HPDE6-E6E7 (cell line): ENCODE results near the gene MUC5AC.
"Not testable (repeated sequence)": the region's sequence is repeated elsewhere in the genome, so short reads cannot be mapped to it uniquely, and the experiment has no call there.

Experiments used
- DNase-seq: peaks from one replicate; pipeline ENCODE4 v3.0.0; 2011; ENCODE audit warnings: missing footprints; ENCODE audit errors: extremely low spot score

MUC5AC gene

DNA sequence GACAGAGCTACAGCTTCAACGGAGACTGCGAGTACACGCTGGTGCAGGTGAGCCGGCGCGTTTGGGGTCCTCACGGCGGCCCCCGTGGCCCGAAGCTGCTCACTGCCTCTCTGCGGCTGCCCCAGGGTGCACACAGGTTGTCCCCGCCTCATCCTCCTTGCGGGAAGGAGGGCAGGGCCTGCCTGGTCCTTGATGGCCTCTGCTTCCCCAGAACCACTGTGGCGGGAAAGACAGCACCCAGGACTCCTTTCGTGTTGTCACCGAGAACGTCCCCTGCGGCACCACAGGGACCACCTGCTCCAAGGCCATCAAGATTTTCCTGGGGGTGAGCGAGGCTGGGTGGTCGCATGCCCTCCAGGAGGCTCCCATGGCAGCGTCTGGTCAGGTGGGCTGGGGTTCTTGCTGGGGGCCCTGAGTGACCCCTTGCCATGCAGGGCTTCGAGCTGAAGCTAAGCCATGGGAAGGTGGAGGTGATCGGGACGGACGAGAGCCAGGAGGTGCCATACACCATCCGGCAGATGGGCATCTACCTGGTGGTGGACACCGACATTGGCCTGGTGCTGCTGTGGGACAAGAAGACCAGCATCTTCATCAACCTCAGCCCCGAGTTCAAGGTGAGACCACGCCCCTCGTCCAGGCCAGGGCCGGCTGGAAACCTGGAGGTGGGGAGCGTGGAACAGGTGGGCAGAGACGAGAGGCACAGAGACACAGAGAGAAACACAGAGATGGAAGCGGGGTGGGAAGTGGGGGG lies 19.4 kb downstream of the MUC5AC start:
- DNase-seq, result no peak

GRCh38 chr11:1177771-1178090 lies 20.0 kb downstream of the MUC5AC start:
- DNase-seq, result no peak

GRCh38 chr11:1178201-1178885 lies 20.6 kb downstream of the MUC5AC start:
- no peak for DNase-seq

DNA sequence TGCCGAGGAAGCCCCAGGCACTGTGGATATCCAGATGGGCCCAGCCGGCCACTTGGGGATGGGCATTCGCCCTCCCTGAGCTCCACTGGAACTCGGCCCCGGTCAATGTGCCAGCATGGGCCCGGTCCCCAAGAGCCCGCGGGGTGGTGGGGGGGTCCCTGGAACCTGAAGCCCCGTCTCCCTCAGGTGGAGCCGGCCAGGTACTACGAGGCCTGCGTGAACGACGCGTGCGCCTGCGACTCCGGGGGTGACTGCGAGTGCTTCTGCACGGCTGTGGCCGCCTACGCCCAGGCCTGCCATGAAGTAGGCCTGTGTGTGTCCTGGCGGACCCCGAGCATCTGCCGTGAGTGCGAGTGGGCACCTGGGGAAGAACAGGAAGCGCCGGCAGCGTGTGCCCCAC lies 21.2 kb downstream of the MUC5AC start:
- no peak for DNase-seq

DNA sequence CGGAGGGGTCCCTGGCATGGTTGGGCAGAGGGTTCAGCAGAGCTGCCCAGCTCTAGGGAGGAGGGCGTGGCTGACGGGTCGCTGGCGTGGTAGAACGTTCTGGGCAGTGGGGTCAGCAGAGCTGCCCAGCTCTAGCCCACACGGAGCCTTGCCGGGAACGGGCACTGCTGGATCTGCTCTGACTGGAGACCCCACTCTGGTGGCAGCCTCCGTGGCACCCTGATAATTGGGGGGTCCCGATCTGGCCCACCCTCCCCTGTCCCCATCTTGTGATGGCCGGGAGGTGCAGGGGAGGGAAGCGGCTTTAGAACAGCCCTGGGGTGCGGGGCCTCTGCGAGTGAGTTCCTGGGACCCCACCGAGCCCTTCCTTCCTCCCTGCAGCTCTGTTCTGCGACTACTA lies 21.9 kb downstream of the MUC5AC start:
- no peak for DNase-seq

- DNase-seq, result no peak
Measured at GRCh38 chr11:1180171-1180570, 22.4 kb downstream of the MUC5AC start.

GRCh38 chr11:1180947-1181391 lies 23.2 kb downstream of the MUC5AC start:
- DNase-seq, result no peak

DNA sequence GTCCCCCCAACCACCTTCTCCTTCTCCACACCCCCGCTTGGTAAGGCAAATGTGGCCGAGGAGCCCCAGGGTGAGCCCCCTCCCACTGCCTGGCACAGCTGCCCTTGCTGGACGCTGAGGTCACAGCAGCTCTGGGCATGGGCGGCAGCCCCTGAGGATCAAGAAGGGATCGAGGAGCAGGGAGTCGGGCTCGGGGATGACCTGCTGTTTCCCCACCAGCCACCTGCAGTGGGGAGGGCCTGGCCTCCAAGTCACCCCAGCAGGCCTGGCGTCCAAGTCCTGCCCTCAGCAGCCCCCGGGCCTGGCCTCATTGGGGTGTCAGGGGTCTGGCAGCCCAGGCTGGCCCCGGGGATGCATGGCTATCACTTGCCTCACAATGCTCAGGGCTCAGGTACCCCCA lies 23.7 kb downstream of the MUC5AC start:
- no peak for DNase-seq

- DNase-seq, result no peak
Measured at GRCh38 chr11:1181853-1182535, 24.2 kb downstream of the MUC5AC start.

DNA sequence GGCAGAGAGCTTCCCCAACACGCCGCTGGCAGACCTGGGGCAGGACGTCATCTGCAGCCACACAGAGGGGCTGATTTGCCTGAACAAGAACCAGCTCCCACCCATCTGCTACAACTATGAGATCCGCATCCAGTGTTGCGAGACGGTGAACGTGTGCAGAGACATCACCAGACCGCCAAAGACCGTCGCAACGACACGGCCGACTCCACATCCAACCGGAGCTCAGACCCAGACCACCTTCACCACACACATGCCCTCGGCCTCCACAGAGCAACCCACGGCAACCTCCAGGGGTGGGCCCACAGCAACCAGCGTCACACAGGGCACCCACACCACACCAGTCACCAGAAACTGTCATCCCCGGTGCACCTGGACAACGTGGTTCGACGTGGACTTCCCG lies 26.4 kb downstream of the MUC5AC start:
- DNase-seq, result not testable (repeated sequence)

- DNase-seq, result not testable (repeated sequence)
Measured at GRCh38 chr11:1188451-1189130, 30.8 kb downstream of the MUC5AC start.

DNA sequence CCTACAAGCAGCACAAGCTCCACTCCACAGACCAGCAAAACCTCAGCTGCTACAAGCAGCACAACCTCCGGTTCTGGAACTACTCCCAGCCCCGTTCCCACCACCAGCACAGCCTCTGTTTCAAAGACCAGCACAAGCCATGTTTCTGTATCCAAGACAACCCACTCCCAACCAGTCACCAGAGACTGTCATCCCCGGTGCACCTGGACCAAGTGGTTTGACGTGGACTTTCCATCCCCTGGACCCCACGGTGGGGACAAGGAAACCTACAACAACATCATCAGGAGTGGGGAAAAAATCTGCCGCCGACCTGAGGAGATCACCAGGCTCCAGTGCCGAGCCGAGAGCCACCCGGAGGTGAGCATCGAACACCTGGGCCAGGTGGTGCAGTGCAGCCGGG lies 32.1 kb downstream of the MUC5AC start:
- not testable (repeated sequence) for DNase-seq

DNA sequence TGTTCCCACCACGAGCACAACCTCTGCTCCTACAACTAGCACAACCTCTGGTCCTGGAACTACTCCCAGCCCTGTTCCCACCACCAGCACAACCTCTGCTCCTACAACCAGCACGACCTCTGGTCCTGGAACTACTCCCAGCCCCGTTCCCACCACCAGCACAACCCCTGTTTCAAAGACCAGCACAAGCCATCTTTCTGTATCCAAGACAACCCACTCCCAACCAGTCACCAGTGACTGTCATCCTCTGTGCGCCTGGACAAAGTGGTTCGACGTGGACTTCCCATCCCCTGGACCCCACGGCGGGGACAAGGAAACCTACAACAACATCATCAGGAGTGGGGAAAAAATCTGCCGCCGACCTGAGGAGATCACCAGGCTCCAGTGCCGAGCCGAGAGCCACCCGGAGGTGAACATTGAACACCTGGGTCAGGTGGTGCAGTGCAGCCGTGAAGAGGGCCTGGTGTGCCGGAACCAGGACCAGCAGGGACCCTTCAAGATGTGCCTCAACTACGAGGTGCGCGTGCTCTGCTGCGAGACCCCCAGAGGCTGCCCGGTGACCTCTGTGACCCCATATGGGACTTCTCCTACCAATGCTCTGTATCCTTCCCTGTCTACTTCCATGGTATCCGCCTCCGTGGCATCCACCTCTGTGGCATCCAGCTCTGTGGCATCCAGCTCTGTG lies 34.2 kb downstream of the MUC5AC start:
- DNase-seq, result not testable (repeated sequence)

DNA sequence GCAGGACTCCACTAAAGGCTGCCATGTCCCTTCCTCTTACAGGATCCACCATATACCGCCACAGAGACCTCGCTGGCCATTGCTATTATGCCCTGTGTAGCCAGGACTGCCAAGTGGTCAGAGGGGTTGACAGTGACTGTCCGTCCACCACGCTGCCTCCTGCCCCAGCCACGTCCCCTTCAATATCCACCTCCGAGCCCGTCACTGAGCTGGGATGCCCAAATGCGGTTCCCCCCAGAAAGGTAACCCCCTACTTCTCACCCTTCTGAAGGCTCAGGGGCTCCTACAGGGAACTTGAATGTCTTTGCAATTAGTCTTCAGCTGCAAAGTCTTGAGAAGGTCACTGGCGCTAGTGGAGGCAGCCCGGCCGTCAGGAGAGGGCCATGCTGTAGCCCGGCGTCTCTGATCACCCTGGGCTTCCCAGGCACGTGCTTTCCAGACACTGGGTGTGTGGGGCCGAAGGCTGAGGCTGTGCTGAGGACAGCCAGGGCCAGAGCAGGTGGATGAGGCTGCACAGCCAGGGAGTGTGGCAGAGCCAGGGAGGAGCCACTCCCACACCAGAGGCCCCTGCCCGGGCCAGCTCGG lies 35.1 kb downstream of the MUC5AC start:
- no peak for DNase-seq

DNA sequence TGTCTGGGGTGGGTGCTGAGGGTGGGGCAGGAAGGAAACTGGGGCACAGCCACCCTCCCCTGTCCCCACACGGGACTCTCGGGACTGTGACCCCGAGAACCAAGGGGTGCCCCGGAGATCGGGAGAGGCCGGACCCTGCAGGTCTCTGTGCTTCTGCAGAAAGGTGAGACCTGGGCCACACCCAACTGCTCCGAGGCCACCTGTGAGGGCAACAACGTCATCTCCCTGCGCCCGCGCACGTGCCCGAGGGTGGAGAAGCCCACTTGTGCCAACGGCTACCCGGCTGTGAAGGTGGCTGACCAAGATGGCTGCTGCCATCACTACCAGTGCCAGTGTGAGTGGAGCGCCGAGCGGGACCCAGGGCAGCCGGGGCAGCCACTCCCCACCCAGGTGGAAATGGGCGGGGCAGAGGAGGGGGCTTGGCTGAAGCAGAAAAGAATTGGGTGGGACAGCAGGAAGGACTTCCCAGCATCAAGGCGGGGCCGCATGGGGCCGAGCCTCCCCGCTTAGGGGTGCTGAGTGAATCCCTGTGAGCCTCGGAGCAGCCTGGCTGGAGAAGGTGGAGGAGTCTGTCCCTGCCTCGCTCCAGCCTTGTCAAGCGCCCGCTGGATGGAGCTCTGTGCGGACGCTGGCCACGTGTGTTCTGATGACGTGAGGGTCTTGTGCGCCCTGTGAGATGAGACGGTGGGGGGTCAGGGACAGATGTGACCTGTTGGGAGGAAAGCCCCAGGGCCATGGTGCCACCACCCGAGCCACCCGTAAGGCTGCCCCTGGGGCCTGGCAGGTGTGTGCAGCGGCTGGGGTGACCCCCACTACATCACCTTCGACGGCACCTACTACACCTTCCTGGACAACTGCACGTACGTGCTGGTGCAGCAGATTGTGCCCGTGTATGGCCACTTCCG lies 35.8 kb downstream of the MUC5AC start:
- DNase-seq, result no peak

DNA sequence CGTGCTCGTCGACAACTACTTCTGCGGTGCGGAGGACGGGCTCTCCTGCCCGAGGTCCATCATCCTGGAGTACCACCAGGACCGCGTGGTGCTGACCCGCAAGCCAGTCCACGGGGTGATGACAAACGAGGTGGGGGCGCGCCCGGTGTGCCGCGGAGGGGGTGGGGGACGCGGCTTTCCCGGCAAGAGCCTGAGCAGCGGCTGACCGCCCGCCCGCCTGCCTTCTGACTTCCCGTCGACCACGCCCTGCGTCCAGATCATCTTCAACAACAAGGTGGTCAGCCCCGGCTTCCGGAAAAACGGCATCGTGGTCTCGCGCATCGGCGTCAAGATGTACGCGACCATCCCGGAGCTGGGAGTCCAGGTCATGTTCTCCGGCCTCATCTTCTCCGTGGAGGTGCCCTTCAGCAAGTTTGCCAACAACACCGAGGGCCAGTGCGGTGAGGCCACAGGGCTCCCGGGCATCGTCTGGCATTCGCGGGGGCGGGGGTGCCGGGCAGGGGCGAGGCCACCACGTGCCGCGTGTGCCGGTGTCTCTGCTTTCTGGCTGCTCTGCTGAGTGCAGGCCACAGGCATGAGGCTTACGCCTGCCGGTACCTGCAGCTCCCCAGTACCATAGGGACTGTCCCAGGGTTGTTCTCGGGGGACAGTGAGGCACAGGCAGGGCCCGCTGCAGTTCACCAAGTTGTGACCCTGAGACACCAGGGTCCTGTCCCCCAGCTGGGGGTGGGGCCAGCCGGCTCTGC lies 36.7 kb downstream of the MUC5AC start:
- no peak for DNase-seq

- DNase-seq, result no peak
Measured at GRCh38 chr11:1194977-1195681, 37.4 kb downstream of the MUC5AC start.

DNA sequence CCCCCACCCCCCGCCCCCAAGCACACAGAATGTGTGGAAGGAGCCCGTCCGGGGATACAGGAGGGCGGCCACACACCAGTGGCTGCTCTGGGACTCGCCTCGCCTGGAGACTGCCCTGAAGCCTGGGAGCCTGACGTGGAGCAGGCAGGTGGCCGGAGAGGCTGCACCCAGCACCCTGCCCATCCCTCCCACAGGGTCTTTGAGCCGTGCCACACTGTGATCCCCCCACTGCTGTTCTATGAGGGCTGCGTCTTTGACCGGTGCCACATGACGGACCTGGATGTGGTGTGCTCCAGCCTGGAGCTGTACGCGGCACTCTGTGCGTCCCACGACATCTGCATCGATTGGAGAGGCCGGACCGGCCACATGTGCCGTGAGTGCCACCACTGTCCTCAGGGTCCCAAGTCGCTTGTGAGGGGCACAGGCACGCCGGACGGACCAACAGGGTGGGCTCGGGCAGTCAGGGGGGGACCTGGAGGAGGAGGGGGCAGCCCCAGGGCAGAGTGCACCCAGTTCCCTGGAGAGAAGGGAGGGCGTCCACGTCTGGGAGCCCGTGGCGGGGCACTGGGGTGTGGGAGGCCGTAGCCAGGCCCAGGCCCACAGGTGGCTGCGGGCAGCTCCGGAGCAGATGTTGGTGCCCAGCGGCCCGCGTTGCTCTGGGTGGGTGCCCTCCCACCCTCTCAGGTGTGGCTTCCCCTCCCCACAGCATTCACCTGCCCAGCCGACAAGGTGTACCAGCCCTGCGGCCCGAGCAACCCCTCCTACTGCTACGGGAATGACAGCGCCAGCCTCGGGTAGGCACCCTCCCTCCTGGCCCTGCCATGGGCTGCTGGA lies 38.1 kb downstream of the MUC5AC start:
- no peak for DNase-seq
